Right lung (tissue), 5 donors: Measurements from ENCODE around the gene DBF4B. TPM values are rescaled to one million over a fixed set of nuclear protein-coding genes. Genes with fewer than 3 reads are reported as not detected.
A peak's percentile ranks its signal among the peaks of the same experiment; 100 is the strongest.

ENCODE experiments used
- DNase-seq, 2 donors: peaks; one replicate each; pipeline ENCODE4 v3.0.0-alpha.2; 2013
- polyA plus RNA-seq, 5 donors: library from polyadenylated mRNA; unstranded; fragments of 120-200 nt; gene quantifications; one replicate each; pipeline versions ENCODE4 v1.2.1 to v1.2.3, GENCODE V29; 2013; ENCODE audit warnings: inconsistent platforms in 1 of 5, low replicate concordance in 1 of 5; ENCODE audit not compliant: insufficient read length in 5 of 5, insufficient read depth in 1 of 5

DBF4B gene
- polyA plus RNA-seq, 5 donors: 13.1 to 20.1 (median 15.6) TPM

DNA sequence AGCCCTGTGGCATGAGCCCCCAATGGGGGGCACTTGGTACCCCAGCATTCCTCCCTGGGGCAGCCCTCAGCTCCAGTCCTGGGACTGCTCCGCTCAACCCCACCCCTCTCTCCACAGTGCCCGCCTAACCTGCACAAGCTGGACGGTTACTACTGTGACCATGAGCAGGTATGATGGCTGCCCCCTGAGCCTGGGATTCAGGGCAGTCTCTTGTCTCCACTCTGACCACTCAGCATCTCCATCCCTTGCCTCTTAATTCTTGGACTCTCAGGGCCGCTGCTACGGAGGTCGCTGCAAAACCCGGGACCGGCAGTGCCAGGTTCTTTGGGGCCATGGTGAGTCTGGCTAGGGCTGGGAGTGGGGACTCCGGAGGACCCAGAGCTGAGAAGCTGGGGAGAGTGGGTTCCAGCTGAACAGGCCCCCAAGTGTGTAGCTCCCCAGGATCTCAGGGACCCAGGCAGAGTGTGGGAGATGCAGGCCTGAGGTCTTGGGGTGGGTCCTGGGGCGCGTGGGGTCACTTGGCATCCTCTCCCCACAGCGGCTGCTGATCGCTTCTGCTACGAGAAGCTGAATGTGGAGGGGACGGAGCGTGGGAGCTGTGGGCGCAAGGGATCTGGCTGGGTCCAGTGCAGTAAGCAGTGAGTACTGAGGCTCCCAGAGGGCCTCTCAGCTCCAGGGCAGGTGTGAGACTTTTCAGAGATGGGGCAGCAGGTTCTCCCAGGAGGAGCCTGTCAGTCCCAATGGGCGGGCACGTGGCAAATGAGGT lies 68.3 kb downstream of the DBF4B start:
- DNase-seq: no peak

DNA sequence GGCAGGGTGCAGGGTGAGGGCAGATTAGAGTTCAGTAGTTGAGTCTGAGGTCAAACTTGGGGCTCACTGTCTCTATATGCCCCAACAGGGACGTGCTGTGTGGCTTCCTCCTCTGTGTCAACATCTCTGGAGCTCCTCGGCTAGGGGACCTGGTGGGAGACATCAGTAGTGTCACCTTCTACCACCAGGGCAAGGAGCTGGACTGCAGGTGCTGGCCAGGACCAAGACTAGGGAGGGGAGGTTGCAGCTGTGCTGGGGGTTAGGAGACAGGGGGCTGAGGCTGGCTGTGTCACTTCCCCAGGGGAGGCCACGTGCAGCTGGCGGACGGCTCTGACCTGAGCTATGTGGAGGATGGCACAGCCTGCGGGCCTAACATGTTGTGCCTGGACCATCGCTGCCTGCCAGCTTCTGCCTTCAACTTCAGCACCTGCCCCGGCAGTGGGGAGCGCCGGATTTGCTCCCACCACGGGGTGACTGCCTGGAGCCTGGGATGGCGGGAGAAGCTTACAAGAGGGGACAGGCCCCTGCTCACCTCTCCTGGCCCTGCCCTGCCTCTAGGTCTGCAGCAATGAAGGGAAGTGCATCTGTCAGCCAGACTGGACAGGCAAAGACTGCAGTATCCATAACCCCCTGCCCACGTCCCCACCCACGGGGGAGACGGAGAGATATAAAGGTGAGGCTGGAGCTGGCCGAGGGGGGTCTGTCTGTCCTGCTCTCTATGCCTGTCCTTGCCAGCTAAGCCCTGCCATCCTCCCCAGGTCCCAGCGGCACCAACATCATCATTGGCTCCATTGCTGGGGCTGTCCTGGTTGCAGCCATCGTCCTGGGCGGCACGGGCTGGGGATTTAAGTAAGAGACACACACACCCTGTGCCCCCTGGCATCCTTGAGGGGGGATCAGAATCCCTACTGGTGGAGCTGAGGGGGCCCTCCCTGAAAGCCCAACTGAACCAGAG lies 69.2 kb downstream of the DBF4B start:
- DNase-seq: no peak

DNA sequence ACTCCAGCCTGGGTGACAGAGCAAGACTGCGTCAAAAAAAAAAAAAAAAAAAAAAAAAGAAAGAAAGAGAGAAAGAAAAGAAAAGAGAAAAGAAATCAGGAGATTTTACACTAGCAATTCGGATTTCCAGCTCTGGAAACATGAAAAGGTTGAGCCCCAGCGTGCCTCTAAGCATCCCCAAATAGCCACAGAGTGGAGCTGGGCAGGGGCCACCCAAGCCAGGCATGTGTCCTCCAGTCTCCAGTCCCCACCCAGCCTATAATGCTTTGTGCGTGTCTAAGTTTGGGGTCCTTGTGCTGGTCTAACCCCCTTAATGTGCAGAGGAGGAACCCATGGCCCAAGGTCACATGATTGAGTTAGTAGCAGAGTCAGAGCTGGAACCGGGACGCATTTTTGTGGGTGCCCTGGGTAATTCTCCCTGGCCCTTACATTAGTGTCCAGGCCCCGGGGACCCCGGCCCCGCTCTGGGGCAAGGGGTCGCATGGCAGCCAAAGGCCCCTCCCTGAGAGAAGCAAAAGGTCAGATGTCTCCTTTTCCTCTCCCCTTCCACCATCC lies 70.3 kb downstream of the DBF4B start:
- no peak for DNase-seq

DNA sequence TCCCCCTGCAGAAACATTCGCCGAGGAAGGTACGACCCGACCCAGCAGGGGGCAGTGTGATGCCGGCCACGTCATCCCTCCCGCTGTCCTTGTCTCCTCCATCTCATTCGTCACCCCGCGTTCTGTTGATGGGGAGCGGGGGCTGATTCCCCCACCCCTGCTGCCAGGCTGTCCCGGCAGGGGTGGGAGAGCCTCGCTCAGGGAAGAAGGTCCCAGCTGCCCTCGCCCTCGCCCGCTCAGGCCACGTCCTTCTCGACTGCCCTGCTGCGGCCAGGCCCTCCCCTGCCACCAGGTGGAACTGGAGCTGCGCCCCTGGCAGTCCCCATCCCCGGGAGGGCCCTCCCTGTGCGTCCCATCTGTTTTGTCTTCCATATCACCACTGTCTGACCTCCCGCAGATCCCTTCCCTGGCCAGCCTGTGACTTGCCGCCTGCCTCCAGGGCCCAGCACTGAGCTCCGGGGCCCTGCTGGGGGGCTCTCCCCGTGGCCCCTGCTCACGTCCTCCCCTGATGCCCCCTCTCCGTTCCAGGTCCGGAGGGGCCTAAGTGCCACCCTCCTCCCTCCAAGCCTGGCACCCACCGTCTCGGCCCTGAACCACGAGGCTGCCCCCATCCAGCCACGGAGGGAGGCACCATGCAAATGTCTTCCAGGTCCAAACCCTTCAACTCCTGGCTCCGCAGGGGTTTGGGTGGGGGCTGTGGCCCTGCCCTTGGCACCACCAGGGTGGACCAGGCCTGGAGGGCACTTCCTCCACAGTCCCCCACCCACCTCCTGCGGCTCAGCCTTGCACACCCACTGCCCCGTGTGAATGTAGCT lies 71.0 kb downstream of the DBF4B start:
- peak; percentile 76 to 80 for DNase-seq

DNA sequence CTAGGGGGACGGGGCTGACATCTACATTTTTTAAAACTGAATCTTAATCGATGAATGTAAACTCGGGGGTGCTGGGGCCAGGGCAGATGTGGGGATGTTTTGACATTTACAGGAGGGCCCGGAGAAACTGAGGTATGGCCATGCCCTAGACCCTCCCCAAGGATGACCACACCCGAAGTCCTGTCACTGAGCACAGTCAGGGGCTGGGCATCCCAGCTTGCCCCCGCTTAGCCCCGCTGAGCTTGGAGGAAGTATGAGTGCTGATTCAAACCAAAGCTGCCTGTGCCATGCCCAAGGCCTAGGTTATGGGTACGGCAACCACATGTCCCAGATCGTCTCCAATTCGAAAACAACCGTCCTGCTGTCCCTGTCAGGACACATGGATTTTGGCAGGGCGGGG lies 71.7 kb downstream of the DBF4B start:
- DNase-seq: no peak

DNA sequence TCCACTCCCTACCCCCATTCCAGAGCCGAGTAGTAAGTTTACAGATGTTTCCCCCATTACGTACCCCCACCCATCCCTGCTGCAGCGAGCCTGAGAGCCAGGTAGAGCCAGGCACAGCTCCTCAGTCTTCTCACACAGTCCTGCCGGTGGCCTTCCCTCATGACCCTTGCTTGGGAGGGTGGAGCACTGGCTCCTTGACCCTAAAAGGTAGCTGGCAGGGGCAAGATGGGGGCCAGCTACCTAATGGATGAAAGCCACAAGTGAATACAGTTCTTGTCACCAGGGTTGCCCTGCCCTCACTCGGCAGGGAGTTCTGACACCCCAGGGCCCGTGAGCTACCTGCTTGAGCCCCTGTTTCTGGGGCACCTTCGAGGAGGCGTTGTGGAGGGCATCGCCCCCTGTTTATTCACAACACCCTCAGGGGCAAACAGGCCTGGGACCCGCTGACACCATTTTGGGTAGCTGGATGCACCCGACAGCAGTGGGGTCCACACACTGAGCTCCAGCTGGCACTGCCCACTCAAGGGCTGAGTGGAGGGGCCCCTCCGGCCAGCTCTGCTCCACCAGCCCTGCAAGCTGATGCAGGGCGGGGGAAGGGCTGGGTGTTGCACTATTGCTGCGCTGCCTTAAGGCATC lies 72.5 kb downstream of the DBF4B start:
- no peak for DNase-seq

DNA sequence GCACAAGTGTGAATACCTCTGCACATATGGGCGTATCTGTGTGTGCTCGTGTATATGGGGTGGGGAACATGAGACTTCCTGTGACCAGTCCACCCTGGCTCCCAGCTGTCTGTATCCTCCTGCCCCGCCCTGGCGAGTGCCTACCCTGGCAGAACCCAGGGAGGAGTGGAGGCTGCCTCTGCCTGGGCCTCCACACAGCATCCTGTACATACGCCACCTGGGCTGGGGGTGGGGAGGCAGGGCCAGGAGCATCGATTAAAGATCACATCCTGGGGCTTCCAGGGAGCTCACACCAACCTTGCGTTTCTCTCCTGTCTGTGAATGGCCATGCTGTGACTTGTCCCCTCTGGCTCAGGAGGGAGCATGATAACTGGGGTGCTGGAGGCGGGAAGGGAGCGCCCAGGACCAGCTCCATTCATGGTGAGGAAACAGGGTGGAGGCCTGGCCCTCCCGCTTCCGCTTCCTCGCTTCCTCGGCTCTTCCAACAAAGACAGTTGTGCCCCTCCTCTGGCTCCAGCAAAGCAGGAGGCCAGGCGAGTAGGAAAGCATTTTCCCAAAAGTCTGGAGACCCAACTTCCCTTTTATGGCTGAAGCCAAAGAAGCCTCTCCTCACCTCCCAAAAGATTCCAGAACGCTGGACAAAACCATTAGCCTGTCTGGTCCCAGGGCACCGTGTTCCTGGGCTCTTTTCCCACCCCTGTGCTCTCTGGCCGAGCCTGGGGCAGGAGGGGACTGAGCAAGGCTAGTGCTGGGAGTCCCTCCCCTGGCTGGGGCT lies 73.3 kb downstream of the DBF4B start:
- DNase-seq: no peak

DNA sequence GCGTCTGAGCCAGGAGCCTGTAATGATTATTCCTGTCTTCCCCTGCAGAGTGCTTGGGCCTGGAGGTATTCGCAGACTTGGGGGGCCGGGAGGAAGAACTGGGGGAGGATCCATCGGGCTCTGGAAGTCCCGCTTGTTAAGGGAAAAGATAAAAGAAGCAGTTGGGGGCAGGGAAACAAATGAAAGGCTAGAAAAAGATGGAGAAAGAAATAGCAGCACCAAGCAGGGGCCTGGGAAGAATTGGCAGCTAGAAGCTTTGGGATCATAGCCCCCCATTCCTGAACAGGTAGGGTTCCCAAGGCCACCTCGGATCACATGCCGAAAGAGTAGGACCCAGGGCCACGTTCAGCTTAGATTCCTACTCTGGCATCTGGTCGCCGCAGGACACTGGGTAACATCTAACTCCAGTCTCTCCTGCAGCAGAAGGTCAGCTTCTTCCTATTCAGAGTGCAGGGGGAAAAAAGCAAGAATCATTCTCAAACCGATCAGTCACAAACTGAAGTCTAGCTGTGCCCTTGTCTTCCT lies 73.9 kb downstream of the DBF4B start:
- no peak for DNase-seq

DNA sequence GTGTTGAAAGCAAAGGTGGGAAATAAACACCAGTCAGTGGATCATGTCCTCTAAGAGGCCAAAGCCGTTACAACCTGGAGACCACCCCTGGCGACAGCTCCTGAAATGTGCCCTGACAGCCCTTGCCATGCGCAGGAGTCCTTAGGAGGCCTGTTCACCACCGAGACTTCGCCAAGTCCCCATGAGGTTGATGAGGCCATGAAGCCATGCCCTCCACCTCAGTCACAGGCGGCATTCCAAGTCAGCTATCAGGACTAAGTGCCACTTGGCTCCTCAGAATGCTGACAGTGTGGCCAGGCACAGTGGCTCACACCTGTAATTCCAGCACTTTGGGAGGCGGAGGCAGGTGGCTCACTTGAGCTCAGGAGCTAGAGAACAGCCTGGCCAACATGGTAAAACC lies 77.5 kb downstream of the DBF4B start:
- DNase-seq: no peak

DNA sequence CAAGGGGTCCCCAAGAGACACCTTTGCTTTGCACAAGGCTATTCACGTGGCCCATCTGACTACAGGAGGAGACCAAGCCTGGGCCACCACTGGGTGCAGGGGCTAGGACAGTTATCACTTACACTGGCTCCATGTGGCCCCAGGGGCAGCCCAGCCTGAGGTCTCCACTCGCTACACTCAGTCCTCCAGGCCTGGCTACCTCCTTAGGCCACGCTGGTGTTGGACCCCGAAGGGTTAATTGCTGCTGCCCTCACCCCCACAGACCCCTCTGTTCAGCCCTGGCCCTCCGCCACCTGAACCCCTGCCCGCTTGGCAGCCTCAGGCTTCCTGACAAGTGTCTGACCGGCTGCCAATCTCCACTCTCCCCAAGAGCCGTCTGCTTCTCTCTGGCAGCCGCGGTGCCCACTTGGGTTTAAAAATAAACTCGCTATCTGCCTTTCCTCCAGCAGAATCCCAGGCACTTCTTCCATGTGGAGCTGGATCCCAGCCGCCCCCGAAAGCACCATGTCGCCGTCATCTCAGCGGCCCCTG lies 78.2 kb downstream of the DBF4B start:
- no peak for DNase-seq

DNA sequence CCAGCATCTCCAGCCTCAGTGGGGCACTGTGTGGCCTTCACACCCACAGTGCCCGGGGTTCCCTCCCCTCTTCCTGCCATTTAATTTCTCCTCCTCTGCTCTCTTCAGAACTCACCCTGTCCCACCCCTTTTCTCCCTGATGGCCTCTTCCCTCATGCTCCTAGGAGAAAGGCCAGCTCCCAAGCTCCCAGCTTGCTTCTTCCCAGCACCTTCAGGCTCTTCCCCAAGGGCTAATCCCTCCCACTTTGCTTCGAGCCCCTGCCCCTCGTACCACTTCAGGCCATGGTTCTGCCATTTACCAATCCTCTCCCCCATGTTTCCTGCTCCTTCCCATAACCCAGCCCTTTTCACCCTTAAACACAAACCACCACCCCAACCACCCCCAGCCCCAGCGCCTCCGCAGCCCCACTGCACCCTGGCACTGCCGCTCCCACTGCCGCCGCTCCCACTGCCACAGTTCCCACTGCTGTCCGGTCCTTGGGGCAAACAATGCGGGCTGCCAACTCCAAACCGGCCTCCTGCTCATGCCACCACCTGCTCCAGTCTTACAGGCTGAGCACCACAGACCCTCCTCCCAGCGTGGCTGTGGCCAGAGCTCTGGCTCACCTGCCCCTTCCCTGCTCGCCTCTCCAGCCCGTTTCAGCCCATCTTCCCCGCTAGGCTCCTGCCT lies 78.9 kb downstream of the DBF4B start:
- DNase-seq: no peak

DNA sequence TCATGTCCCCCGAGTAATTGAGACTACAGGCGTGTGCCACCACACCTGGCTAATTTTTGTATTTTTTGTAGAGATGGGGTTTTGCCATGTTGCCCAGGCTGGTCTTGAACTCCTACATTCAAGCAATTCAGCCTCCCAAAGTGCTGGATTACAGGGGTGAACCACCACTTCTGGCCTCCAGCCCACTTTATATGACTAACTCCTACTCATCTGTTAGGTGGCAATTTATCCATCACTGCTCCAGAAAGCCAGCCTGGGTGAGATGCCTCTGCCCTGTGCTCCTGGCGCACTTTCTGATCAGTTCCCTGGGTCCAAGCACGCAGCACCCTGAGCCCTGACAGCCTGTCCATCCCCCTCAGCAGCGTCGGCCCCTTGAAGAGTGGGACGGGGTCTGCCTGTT lies 79.7 kb downstream of the DBF4B start:
- DNase-seq: no peak

DNA sequence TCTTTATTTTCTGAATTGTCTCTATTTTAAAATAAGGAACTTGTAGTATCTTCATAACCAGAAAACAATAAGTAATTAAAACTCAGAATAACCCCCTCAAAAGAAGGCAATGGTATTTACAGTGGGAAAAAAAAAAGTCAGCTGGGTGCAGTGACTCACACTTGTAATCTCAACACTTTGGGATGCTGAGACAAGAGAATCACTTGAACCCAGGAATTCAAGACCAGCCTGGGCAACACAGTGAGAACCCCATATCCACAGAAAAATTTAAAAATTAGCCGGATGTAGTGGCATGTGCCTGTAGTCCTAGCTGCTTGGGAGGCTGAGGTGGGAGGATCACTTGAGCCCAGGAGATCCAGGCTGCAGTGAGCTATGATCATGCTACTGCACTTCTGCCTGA lies 83.8 kb downstream of the DBF4B start:
- DNase-seq: no peak

DNA sequence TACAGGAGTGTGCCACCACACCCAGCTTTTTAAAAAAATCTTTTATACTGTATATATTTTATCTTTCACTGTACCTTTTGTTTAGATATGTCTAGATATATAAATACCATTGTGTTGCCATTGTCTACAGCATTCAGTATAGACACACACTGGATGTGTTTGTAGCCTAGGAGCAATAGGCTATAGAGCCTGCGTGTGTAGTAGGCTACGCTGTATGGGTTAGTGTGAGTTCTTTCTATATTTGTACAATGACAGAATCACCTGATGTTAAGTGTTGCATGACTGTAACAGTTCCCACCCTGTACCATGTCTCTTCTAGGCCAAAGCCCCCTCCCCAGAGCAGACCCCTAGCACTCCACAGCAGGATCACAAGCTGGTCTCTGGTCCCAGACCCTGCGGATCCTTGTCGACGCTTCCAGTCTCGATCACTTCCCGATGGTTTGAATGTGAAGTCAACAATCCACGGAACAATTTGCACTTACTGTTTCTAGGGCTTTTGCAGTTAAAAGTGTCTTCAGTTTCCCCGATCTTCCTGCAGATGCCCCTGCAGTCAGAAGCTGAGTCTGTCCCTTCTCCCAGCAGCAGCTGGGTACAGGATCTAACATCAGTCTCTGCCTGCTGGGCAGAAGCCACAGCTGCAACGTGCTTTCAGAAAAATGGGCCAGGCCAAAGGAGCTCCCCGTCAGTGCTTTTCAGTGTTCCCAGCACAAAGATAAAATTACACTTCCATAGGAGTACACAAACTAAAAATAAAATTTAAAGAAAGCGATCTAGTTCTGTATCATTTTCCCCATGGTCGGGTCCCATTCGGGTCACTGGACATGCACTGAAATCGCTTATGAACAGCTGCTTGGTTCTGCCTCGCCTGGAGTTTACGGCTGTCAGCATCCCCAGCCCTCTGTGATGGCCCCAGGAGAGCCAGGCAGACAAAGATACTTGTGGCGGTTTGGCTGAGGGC lies 85.7 kb downstream of the DBF4B start:
- DNase-seq: no peak

DNA sequence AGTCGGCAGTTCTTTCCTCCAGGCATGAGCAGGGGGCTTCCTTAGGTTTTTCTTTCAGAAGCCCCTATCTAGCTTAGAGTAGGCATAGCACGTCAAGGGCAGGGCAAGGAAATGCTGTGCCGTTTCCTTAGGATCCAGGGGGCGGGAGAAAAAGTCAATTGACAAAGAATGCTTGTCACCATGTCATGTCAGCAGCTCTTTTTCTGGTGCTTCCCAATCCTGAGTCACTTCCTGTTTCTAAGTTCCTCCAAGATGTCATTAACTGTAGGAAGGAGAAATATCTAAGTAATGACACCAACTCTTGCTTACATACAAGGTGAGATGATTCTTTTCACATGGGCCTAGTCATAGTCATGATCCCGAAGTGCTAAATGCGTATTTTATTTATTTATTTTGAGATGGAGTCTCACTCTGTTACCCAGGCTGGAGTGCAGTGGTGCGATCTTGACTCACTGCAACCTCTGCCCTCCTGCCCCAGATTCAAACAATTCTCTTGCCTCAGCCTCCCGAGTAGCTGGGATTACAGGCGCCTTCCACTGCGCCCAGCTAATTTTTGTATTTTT lies 86.5 kb downstream of the DBF4B start:
- DNase-seq: no peak

DNA sequence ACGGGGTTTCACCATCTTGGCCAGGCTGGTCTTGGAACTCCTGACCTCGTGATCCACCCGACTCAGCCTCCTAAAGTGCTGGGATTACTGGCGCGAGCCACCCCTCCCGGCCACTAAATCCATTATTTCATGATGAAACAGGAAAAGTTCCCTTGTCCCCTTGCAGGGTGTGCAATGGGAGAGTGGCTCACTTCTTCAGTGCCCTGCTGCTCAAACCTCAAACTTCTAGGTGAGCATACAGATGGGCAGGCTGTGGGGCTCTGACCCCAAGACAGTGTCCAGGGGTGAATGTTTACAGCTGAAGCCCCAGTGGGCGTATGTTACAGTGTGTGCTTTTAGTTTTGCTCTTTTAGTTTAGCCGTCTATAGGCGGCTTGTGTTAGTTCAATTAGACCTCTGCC lies 87.0 kb downstream of the DBF4B start:
- no peak for DNase-seq

DNA sequence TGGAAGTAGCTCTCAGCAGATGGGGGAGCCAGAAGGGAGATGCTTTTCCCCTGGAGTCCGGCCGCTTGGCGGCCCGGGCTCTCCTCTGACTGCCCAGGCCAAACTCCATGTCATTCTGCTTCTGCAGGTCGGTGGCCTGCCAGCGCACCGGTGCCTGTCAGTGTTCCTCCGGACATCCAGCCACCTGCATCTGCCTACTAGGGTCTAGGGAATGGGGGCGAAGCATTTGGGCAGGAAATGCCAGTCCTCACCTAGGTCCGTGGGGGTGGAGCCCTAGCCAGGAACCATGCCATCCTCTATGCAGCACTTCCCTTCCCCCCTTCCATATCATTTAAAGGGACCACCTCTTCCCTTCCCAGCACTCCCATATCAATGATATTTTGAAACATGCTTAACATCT lies 87.5 kb downstream of the DBF4B start:
- DNase-seq: no peak

DNA sequence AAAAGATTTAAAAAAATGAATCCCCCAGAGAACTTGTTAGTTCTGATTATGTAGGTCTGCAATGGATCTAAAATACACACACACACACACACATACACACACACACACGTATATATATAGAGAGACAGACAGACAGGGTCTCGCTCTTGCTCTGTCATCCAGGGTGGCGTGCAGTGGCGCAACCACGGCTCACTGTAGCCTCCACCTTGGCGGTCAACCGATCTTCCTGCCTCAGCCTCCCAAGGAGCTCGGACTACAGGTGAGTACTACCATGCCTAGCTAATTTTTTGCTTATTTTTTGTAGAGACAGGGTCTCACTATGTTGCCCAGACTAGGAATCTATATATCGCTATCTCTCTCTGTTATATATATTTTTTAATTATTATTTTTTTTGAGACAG lies 88.3 kb downstream of the DBF4B start:
- no peak for DNase-seq
